ENCODE data around the gene TSPAN15.
"Not testable (repeated sequence)": the region's sequence is repeated elsewhere in the genome, so short reads cannot be mapped to it uniquely, and the experiment has no call there.

The TSPAN15 gene

GRCh38 chr10:69488149-69488844 lies 37.0 kb downstream of the TSPAN15 start:
- not testable (repeated sequence) for DNase-seq (ENCODE audit: low read depth)

- not testable (repeated sequence) for DNase-seq (ENCODE audit: low read depth)
Observed at GRCh38 chr10:69488856-69489255, 37.6 kb downstream of the TSPAN15 start.

GRCh38 chr10:69489506-69490090 lies 38.3 kb downstream of the TSPAN15 start:
- no peak for DNase-seq (ENCODE audit: low read depth)

DNA sequence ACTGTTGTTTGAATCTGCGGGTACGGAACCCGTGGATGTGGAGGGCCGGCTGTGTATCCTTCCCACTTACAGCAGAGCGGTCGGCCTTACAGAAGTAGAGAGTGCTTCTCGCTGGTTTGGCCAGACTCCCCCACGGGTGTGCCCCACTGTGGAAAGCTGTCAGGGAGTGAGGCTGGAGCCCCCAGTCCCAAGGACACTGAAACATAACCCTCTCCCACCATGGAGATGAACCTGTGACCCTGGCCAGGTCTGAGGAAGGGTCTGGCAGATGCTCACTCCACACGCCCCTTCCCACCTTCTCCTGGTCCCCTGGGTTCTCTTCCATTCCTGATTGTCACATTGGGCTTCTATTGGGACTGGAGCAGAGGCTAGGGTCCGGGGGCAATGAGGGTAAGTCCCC lies 39.6 kb downstream of the TSPAN15 start:
- no peak for DNase-seq (ENCODE audit: low read depth)

DNA sequence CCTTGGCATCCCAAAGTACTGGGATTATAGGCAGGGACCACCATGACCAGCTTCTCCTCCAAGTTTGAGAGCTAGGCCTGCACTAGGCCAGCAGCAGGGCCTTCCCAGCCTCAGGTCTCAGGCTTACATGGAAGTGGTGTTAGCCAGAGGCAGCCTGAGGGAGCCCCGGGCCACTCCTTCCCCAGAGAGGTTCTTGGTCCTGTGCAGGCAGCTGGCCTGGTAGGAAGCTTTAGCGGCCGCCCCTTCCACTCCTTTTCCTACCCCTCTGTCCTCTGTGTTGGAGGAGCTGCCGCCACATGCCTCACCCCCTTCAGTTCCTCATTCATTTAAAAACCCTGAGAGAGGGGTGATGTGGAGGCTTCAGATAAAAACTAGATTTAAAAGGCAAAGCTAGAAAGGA lies 40.3 kb downstream of the TSPAN15 start:
- no peak for DNase-seq (ENCODE audit: low read depth)

- no peak for DNase-seq (ENCODE audit: low read depth)
Observed at GRCh38 chr10:69492091-69492745, 41.0 kb downstream of the TSPAN15 start.

- DNase-seq (ENCODE audit: low read depth): no peak
Observed at GRCh38 chr10:69492746-69493462, 41.6 kb downstream of the TSPAN15 start.

- DNase-seq (ENCODE audit: low read depth): no peak
Observed at GRCh38 chr10:69494626-69495558, 43.6 kb downstream of the TSPAN15 start.

DNA sequence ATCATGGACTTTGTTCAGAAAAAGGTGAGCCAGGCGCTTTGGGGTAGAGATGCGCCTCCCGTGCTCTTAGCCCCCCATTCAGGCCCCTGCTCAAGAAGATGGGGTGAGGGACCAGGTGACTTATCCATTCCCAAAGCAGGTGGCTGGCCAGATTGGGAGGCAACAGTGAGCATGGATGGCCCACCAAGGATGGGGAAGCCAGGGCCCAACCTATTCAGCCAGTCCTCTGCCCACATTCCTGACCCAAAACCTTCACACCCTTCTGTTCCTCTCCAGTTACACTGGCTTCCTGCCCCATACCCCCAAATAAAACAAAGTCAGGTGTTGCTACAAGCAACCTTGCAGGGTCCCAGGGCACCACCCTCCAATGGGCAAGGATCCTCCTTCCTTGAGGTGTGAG lies 44.4 kb downstream of the TSPAN15 start:
- no peak for DNase-seq (ENCODE audit: low read depth)

DNA sequence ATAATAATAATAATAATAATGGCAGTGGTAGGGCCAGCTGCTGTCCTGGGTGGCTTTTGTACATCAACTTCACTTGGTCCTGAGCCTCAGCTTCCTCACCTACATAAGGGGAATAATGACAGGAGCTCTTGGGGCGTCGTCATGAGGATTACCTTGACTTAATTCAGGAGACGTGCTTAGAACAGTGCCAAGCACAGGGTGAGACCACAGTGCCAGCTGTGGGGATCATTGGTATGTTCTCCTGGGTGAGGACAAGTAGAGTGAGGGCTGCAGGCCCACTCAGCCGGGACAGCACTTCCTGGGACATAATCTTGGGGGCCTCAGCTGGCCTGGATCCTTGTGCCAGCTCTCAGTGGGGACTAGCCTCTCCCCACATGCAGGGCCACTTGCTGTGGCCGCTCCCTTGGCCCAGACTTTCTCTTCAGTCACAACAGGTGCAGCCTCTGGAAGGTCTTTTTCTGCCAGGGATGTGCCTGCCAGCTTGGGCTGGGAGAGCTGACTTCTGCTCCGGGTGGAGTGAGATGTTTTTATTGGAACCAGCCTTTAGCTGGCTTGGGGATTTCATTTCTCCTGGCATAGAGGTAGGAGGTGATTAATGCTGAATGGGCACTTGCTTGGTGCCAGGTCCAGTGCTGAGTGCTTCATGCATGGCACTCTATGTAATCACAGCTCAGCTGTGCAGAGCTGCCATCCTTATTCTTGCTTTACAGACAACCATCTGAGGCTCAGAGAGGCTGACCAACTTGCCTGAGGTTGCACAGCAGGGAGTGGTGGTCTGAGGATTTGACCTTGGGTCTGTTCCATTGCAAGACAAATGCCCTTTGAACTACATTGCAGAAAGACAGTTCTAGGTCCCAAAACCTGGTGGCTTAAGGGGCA lies 45.3 kb downstream of the TSPAN15 start:
- DNase-seq (ENCODE audit: low read depth): no peak

DNA sequence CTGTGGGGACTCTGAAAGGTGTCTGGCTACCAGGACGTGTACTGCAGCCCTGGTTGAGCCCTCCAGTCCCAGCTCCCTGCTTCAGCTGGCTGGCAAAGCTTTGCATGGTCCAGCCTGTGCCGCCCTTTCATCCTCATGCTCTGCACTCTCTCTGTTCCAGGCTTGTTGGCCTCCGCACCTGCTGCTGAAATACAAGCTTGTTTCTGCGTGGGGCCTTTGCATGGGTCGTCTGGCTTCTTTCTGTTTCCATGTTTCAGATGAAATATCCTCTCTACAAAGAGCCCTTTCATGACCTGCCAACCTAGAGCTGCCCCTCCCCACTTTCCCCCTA lies 45.9 kb downstream of the TSPAN15 start:
- no peak for DNase-seq (ENCODE audit: low read depth)

DNA sequence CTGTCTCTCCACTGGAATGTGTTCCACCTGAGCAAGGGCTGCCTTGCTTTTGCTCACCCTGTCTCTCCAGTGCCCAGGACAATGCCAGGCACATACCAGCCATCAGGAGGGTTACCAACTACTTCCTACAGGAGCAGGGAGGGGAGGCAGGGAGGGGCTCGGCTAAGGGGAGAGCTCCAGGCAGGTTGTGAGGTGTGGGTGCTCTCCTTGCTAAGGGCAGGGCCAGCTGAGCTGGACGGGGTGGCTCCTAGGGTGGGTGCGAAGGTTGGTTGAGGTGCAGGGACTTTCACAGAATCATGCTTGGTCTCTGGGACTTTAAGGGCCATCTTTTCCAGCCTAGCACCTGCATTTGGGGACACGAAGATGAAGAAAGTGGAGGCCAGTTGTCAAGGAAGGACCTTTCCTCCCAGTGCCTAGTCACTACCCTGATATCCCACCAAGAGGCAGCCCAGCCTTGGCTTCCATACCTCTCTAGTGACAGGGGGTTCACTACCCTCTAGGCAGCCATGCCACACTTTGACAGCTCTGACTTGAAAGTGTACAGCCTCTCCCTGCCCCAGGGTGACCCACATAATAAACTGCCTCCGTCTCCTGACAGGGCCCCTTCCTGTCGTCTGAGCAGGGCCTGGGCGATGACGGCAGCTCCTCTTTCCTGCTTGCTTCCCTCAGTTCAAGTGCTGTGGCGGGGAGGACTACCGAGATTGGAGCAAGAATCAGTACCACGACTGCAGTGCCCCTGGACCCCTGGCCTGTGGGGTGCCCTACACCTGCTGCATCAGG lies 46.5 kb downstream of the TSPAN15 start:
- DNase-seq (ENCODE audit: low read depth): no peak

- no peak for DNase-seq (ENCODE audit: low read depth)
Observed at GRCh38 chr10:69498711-69499471, 47.6 kb downstream of the TSPAN15 start.

DNA sequence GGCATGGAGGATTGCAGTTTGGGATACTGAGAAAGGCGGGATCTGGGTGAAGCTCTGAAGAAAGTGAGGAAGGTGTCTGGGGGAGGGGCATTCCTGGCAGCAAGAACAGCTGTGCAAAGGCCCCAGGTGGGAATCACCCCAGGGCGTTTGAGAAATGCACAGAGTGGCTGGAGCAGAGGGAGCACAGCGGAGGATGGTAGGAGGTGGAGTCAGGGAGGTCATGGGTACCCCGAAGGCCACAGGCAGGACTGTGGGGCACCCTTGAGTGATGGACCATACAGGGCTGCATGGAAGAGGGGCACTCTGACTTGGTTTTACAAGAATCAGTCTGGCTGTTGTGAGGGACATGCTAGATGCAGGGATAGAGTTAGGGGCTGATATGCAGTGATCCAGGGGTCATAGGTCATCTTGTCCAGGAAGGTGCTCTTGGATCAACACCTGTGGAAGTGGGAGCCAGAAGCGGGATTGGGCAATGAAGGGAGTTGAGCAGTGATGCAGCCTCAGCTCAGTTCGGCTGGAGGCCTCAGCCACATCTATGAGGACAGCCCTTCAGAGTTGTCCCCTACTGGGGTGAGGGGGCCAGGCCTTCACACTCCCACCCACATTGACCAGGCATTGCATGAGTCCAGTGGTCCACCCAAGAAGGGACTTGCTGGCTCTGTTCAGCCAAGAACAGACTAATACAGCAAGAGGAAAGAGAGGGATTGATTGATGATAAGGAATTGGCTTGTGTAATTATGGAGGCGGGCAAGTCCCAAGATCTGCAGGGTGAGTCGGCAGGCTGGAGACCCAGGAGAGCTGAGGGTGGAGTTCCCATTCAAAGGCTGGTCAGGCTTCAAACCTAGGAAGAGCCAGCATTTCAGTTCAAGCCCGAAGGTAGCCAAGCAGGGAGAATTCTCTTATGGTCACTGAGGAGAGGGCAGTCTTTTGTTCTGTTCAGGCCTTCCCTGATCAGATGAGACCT lies 48.7 kb downstream of the TSPAN15 start:
- DNase-seq (ENCODE audit: low read depth): no peak

DNA sequence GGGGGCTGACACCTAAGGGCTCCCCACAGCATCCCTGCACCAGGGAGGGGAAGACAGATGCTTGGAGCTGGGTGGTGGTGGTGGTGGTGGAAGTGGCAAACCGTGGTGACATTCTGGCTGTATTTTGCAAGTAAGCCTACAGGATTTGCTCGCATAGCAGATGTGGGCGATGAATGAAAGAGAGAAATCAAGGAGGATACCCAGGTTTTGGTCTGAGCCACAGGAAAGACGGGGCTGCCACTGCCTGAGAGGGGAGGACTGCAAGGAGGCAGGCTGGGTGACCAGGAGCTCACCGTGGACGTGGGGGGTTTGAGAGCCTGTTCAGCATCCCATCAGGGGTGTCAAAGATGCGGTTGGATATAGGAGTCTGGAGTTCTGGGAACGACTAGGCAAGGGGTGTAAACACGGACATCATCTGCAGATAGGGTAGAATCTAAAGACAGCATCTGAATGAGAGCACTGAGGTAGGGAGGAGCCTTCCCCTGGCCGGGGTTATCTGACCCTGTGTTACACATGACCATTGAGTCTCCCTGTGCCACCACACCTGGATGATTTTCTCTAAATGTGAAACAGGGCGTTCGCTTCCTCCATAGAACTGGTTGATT lies 49.7 kb downstream of the TSPAN15 start:
- DNase-seq (ENCODE audit: low read depth): no peak

- DNase-seq (ENCODE audit: low read depth): no peak
Observed at GRCh38 chr10:69501657-69502056, 50.4 kb downstream of the TSPAN15 start.

- DNase-seq (ENCODE audit: low read depth): no peak
Observed at GRCh38 chr10:69502589-69502988, 51.3 kb downstream of the TSPAN15 start.

All from GM04503 (cell line).